GM18505 (cell line): Measurements from ENCODE around the gene DNMBP.
"Not testable (repeated sequence)": the region's sequence is repeated elsewhere in the genome, so short reads cannot be mapped to it uniquely, and the experiment has no call there.

Source experiments
- ATAC-seq: cut with Tn5 transposase; IDR thresholded peaks from one replicate; pipeline ENCODE4 v1.9.1; 2021; ENCODE audit not compliant: unreplicated experiment
- POLR2A ChIP-seq: IDR thresholded peaks from 4 replicates; pipeline ENCODE4 v1.6.1; 2011; ENCODE audit warnings: borderline replicate concordance; ENCODE audit not compliant: insufficient read depth, insufficient read length; ENCODE audit errors: extremely low read depth

The DNMBP gene

GRCh38 chr10:99982728-99983127 lies 27.0 kb downstream of the DNMBP start:
- no peak for TF ChIP-seq POLR2A

GRCh38 chr10:99981581-99982199 lies 28.1 kb downstream of the DNMBP start:
- ATAC-seq: no peak
- no peak for TF ChIP-seq POLR2A

More at GRCh38 chr10:99982728-99983127, 27.0 kb downstream of the DNMBP start:
- ATAC-seq: no peak

DNA sequence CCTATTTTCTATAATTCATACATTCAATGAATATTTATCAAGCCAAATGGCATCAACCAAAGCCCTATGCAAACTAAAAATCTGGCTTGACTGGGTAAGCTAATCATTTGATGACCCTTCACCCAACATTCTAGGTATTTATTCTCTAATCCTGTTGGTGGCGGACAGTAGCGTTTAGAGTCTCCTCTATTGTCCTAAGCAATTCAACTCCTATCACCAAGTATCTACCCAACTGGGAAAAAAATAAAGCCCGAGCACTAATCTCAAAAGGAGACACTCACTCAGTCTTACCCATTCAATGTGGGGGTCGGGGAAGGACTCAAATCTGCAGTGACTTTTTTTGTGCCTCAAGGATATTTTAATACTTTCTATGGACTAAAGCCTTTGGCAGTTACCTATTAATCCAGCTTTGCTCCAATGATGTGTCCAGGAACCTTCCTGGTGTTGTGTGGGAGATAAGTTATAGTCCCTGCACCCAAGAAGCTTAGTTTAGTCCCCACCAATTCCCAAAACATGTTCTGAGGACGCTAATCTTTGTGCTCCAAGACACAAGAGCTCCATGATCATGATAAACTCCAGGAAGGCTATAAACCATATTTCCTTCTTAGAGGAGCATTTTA lies 30.6 kb downstream of the DNMBP start:
- ATAC-seq: no peak
- TF ChIP-seq POLR2A: no peak

GRCh38 chr10:99977916-99978315 lies 31.8 kb downstream of the DNMBP start:
- TF ChIP-seq POLR2A: no peak
- ATAC-seq: no peak

DNA sequence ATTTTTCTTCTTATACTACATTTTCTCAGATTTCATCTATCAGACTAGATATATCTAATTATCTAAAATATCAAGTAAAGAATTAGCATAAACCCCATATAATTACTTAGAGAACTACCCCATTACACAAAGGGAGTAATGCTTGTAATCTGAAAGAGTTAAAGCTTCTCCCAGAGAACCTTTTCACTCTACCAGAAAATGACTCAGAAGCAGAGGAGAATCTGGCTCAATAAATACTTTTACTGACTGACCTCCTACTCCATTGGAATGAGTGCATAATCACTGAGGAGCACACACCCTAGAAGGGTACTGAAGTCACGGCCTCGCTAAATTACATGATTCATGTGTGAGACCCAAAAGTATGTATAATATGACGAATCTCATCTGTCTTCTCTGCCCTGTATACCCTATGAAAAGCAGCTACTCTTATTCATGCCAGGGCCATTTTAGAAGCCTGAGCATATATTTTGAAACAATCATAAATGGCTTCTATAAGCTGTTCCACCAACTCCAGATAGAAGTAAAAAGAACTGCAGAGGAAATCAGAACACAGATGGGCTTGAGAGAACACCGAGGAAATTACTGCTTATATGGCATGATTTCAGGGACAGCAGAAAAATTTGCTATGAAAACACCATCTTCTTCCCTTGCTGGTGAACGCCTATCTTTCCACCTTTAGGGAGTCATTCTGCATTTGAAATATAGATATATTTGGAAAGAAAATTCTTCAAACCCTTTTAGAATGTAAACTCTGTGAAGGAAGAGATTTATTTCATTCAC lies 32.7 kb downstream of the DNMBP start:
- ATAC-seq: no peak
- no peak for TF ChIP-seq POLR2A

DNA sequence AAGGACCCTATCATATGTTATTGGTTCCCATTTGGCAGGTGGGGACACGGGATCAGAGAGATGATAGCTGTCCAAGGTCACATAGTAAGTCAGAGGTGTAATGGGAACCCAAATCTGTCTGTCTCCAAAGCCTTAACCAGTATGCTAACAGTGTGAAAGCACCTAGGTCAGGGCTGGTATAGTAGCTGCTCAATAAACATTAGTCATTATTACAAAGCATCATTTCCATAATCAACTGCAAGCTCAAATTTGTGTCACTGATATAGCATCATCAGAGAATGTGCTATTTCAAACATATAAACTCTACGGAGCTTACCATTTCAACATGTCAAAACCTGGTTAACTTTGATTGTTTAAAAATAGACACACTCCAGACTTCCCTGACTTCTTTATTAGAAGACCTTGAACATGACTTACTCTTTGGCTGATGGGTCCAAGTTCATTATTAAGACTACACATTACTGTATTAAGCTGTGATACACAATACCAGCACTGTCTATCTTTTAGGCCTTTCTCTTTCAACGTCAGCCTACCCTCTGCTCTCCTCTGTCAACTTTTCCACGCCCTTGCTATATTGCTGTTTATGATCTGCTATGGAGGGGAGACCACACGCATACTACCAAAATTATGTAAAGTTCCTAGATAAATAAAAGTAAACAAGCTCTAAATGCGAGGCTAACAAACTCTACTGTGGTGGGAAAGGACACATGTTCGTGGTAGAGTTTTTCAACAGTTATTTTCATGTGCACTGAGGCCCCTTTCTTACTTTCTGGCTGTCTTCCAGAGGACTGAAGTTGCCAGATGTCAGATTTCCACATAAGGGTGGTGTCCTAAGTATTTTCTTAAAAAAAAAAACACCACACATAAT lies 33.6 kb downstream of the DNMBP start:
- no peak for TF ChIP-seq POLR2A
- ATAC-seq: no peak

- TF ChIP-seq POLR2A: no peak
- ATAC-seq: no peak
Observed at GRCh38 chr10:99975106-99975829, 34.5 kb downstream of the DNMBP start.

GRCh38 chr10:99973190-99973589 lies 36.6 kb downstream of the DNMBP start:
- no peak for ATAC-seq
- TF ChIP-seq POLR2A: no peak

- no peak for ATAC-seq
- no peak for TF ChIP-seq POLR2A
Observed at GRCh38 chr10:99967961-99968360, 41.8 kb downstream of the DNMBP start.

DNA sequence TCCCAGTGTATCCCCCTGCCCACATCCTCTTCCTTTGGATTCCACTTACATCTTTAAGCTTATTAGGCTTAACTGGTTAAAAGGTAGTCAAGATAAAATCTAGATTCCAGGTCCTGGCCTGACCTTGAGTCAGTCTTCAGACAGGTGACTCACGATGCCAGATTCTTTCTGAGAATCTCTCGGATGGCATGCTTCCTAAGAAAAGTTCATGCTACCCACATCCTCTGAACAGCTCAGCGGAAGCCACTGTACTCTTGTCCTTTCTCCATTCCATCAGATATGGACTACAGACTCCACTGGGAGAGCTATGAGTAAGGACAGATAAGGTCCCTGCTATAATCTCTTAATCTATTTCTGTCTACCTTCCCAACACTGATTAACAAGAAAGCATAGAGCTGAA lies 43.4 kb downstream of the DNMBP start:
- ATAC-seq: no peak
- no peak for TF ChIP-seq POLR2A

DNA sequence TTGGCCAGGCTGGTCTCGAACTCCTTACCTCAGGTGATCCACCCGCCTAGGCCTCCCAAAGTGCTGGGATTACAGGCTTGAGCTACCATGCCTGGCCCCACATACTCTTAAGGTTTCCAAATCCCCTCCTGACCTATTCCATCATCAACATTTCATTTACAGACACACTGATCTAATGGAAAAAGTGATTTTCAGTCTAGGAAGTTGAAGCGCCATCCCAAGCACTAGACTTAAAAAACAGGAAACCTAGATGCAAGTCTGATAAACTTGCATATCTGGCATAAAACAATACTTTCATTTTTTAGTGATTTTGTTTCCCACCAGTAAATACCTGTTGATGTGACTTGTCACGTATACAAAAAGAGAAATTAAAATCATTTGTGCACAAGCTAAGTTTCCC lies 44.0 kb downstream of the DNMBP start:
- no peak for ATAC-seq
- TF ChIP-seq POLR2A: no peak

DNA sequence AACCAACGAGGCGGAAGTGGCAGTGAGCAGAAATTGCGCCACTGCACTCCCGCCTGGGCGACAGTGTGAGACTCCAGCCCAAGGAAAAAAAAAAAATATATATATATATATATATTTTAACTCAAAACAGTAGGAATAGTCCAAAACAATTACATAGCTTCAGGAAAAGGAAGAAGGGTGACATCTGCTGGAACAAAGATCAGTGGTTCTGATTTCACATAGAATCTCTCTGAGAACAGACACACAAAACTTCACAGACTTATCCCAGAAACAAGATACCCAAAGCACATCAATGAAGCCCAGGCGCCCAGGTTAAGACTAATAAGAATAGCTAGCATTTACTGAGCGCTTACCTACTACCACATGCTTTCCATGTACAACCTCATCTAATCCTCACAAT lies 45.0 kb downstream of the DNMBP start:
- ATAC-seq: no peak

GRCh38 chr10:99963467-99964165 lies 46.1 kb downstream of the DNMBP start:
- not testable (repeated sequence) for ATAC-seq

More for the DNA sequence above, 45.0 kb downstream of the DNMBP start:
- no peak for TF ChIP-seq POLR2A
